ENCODE data around the gene LRR1.

LRR1 gene

GRCh38 chr14:49620182-49621113, 21.7 kb downstream of the LRR1 start, which contains the start of the genes MGAT2 and RPL36AL:
Gene MGAT2 (plus strand): TSS chr14:49620799. CDS start chr14:49621269, 470 bp downstream.
Gene RPL36AL (minus strand): TSS chr14:49620626. CDS start chr14:49619104, 1,522 bp downstream.
- DNase-seq (ENCODE audit: low read depth), result peak; percentile 99
- no peak for TF ChIP-seq CTCF (IDR thresholded peaks at IDR 0.05; ENCODE audit: insufficient read depth, low read depth, low read length, missing control alignments)
- H3K4me3 ChIP-seq (ENCODE audit: low read depth, low read length), result peak within 1 kb of the TSS; percentile 98

- TF ChIP-seq CTCF (IDR thresholded peaks at IDR 0.05; ENCODE audit: insufficient read depth, low read depth, low read length, missing control alignments), result no peak
- peak overlapping the region; percentile 98 for H3K4me3 ChIP-seq (ENCODE audit: low read depth, low read length)
- peak; percentile 86 for DNase-seq (ENCODE audit: low read depth)
Observed at GRCh38 chr14:49621114-49621881, 22.6 kb downstream of the LRR1 start.

- peak overlapping the region; percentile 98 for H3K4me3 ChIP-seq (ENCODE audit: low read depth, low read length)
- no peak for TF ChIP-seq CTCF (IDR thresholded peaks at IDR 0.05; ENCODE audit: insufficient read depth, low read depth, low read length, missing control alignments)
- no peak for DNase-seq (ENCODE audit: low read depth)
Observed at GRCh38 chr14:49622022-49622607, 23.4 kb downstream of the LRR1 start.

- DNase-seq (ENCODE audit: low read depth), result no peak
- peak overlapping the region; percentile 98 for H3K4me3 ChIP-seq (ENCODE audit: low read depth, low read length)
- TF ChIP-seq CTCF (IDR thresholded peaks at IDR 0.05; ENCODE audit: insufficient read depth, low read depth, low read length, missing control alignments), result no peak
Observed at GRCh38 chr14:49623387-49623786, 24.6 kb downstream of the LRR1 start.

GRCh38 chr14:49623941-49624839, 25.4 kb downstream of the LRR1 start:
- DNase-seq (ENCODE audit: low read depth), result peak; percentile 66
- TF ChIP-seq CTCF (IDR thresholded peaks at IDR 0.05; ENCODE audit: insufficient read depth, low read depth, low read length, missing control alignments), result no peak
- H3K4me3 ChIP-seq (ENCODE audit: low read depth, low read length), result peak overlapping the region; percentile 98

All from GM12865 (cell line).